ENCODE results near the gene HOMER2.

Gene HOMER2

GRCh38 chr15:82854554-82854953 lies 98.0 kb downstream of the HOMER2 start:
- no peak for DNase-seq

GRCh38 chr15:82852941-82853561 lies 99.5 kb downstream of the HOMER2 start:
- DNase-seq: no peak

GRCh38 chr15:82851981-82852511 lies 100.5 kb downstream of the HOMER2 start:
- DNase-seq: no peak

- no peak for DNase-seq
These were observed 101.1 kb downstream of the HOMER2 start for GRCh38 chr15:82851306-82851850.

- DNase-seq: no peak
These were observed 101.8 kb downstream of the HOMER2 start for GRCh38 chr15:82850731-82851130.

GRCh38 chr15:82849556-82850512 lies 102.7 kb downstream of the HOMER2 start:
- no peak for DNase-seq

- DNase-seq: no peak
These were observed 104.1 kb downstream of the HOMER2 start for GRCh38 chr15:82848241-82848993.

GRCh38 chr15:82847703-82848102 lies 104.8 kb downstream of the HOMER2 start:
- no peak for DNase-seq

- DNase-seq: no peak
These were observed 105.9 kb downstream of the HOMER2 start for GRCh38 chr15:82846621-82847020.

- no peak for DNase-seq
These were observed 106.8 kb downstream of the HOMER2 start for GRCh38 chr15:82845686-82846085.

GRCh38 chr15:82843566-82843965 lies 109.0 kb downstream of the HOMER2 start:
- DNase-seq: no peak

- no peak for DNase-seq
These were observed 112.4 kb downstream of the HOMER2 start for GRCh38 chr15:82840166-82840565.

- no peak for DNase-seq
These were observed 113.4 kb downstream of the HOMER2 start for GRCh38 chr15:82839136-82839535.

GRCh38 chr15:82838096-82838735 lies 114.3 kb downstream of the HOMER2 start:
- DNase-seq: no peak

GRCh38 chr15:82835391-82835917 lies 117.1 kb downstream of the HOMER2 start:
- no peak for DNase-seq

- no peak for DNase-seq
These were observed 119.2 kb downstream of the HOMER2 start for GRCh38 chr15:82833362-82833682.

GRCh38 chr15:82832601-82833361 lies 119.7 kb downstream of the HOMER2 start:
- no peak for DNase-seq

- no peak for DNase-seq
These were observed 120.5 kb downstream of the HOMER2 start for GRCh38 chr15:82831894-82832600.

GRCh38 chr15:82830427-82831173 lies 121.9 kb downstream of the HOMER2 start:
- no peak for DNase-seq

- DNase-seq: no peak
These were observed 123.3 kb downstream of the HOMER2 start for GRCh38 chr15:82829234-82829633.

All from NCI-H187 treated with DMSO at 0.1 percent for 48 hours (cell line).